SU-DHL-6 (cell line): Measurements from ENCODE around the gene MIGA2.

Experiments used
- EZH2phosphoT487 ChIP-seq: fragments of 200-600 bp; sonication (generic), shearing (Covaris generic); conservative IDR thresholded peaks from 2 replicates; pipeline ENCODE4 v1.6.1; 2018; ENCODE audit warnings: mild to moderate bottlenecking, antibody characterized with exemption, low read length, moderate library complexity, mixed read lengths
- TF ChIP-seq, protein P1 (sequence below): fragments of 200-600 bp; sonication (generic); IDR thresholded peaks from one replicate; pipeline ENCODE4 v1.5.1; 2017; ENCODE audit warnings: antibody characterized with exemption, mild to moderate bottlenecking, low read length, moderate library complexity; ENCODE audit not compliant: insufficient read depth, poor library complexity, severe bottlenecking

GRCh38 chr9:129014608-129015007, 21.8 kb upstream of the MIGA2 start:
- TF ChIP-seq, protein P1, sequence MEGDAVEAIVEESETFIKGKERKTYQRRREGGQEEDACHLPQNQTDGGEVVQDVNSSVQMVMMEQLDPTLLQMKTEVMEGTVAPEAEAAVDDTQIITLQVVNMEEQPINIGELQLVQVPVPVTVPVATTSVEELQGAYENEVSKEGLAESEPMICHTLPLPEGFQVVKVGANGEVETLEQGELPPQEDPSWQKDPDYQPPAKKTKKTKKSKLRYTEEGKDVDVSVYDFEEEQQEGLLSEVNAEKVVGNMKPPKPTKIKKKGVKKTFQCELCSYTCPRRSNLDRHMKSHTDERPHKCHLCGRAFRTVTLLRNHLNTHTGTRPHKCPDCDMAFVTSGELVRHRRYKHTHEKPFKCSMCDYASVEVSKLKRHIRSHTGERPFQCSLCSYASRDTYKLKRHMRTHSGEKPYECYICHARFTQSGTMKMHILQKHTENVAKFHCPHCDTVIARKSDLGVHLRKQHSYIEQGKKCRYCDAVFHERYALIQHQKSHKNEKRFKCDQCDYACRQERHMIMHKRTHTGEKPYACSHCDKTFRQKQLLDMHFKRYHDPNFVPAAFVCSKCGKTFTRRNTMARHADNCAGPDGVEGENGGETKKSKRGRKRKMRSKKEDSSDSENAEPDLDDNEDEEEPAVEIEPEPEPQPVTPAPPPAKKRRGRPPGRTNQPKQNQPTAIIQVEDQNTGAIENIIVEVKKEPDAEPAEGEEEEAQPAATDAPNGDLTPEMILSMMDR = no peak
- no peak for TF ChIP-seq EZH2phosphoT487
